Aorta (tissue), 5 donors: Measurements from ENCODE around the gene IRF5. TPM values are rescaled to one million over a fixed set of nuclear protein-coding genes. Genes with fewer than 3 reads are reported as not detected.
A peak's percentile ranks its signal among the peaks of the same experiment; 100 is the strongest.

ENCODE experiments used
- ATAC-seq: fragments of 200-7000 bp; cut with Tn5 transposase; one replicate; pipeline ENCODE4 v1.9.1; 2022; ENCODE audit warnings: moderate library complexity; ENCODE audit not compliant: low FRiP score
- DNase-seq, 2 donors: peaks; one replicate each; pipeline ENCODE4 v3.0.0-alpha.2; 2020
- H3K27ac ChIP-seq, 2 donors: one replicate each; pipeline ENCODE4 v1.5.1; 2013; ENCODE audit warnings: low read length in 2 of 2, mild to moderate bottlenecking in 2 of 2, moderate library complexity in 2 of 2, control low read depth in 1 of 2, inconsistent platforms in 1 of 2, low read depth in 1 of 2
- H3K27me3 ChIP-seq, 2 donors: one replicate each; pipeline ENCODE4 v1.6.1; 2013; ENCODE audit warnings: control low read depth in 1 of 2, low read length in 1 of 2, mild to moderate bottlenecking in 1 of 2, moderate library complexity in 1 of 2; ENCODE audit not compliant: insufficient read depth in 2 of 2, control insufficient read depth in 1 of 2
- H3K36me3 ChIP-seq, 2 donors: one replicate each; pipeline ENCODE4 v1.6.1; 2013; ENCODE audit warnings: control low read depth in 1 of 2, low read length in 1 of 2, mild to moderate bottlenecking in 1 of 2; ENCODE audit not compliant: insufficient read depth in 2 of 2, control insufficient read depth in 1 of 2
- H3K4me1 ChIP-seq, 2 donors: one replicate each; pipeline ENCODE4 v1.6.1; 2013; ENCODE audit warnings: low read length in 2 of 2, control low read depth in 1 of 2, mild to moderate bottlenecking in 1 of 2, moderate library complexity in 1 of 2; ENCODE audit not compliant: insufficient read depth in 2 of 2, control insufficient read depth in 1 of 2
- H3K4me3 ChIP-seq, 2 donors: one replicate each; pipeline ENCODE4 v1.5.1; 2013; ENCODE audit warnings: low read length in 2 of 2, control low read depth in 1 of 2, mild to moderate bottlenecking in 1 of 2
- H3K9me3 ChIP-seq: one replicate; pipeline ENCODE4 v1.6.1; 2013; ENCODE audit warnings: mild to moderate bottlenecking, low read length; ENCODE audit not compliant: control insufficient read depth
- WGBS, 2 donors: extraction: QIAGEN DNeasy Blood & Tissue Kit; methylation state at CpG; one replicate each; pipeline ENCODE4 v1.1.7; 2013; 5-methylcytosine and 5-hydroxymethylcytosine counted together
- intact Hi-C, 2 donors: fragments of 100-400 bp; cut with DNase I; formaldehyde crosslinking; loops; one replicate each; pipeline versions ENCODE4 v1.14.2 to v1.15.0; 2022
- polyA plus RNA-seq, 2 donors: library from polyadenylated mRNA; stranded (reverse); fragments of 200-250 nt; gene quantifications; one replicate each; pipeline ENCODE4 v1.2.3, GENCODE V29; 2013
- total RNA-seq, 2 donors: library from RNA; stranded (reverse); fragmentation: NEBNext Ultra II Directional; extraction: Animal tissue kit (Norgen Biotek cat#: 25700); gene quantifications; one replicate each; pipeline ENCODE4 v1.2.1, GENCODE V29; 2021
- donor health status: healthy with polysubstance abuse.
- donor health status: Bipolar disorder and iron deficiency.
- donor health status: DM: no; HTN: no; CAD: no.
- donor health status: DM: no; HTN: no; CAD: no.
- donor health status: DM: yes; HTN: yes; CAD: no.

Gene IRF5
- total and polyA plus RNA-seq, 4 donors, result 4.0 to 15.5 (median 8.7) TPM

DNA sequence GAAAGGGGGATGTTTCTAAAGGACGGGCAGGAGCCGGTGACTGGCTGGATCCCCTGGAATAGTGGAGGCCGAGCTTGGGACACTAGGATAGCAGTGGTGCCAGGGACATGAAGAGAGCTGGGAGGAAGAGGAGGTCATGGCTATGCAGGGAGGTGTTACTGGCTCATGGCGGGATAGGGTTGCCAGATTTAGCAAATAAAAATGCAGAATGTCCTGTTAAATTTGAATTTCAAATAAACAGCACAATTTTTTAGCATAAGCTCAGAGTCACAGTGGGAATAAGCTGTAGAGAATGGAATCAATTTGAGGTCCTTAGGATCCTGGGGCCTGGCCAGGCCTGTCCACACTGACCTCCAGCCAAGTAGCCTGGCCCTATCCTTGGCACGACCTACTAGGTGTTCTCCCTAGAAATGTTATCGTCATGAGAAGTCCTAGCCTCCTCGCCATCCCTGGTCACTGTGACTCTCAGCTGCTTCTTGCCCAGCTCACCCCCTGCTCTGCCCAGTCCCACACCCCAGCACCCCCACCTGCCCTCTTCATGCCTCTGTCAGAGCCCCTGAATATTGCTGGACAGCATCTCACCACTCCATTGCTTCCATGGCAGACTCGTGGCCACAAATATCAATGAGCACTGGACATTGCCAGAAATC, 19.6 kb upstream of the IRF5 start:
- no peak overlapping the region for H3K27ac ChIP-seq
- WGBS, 2 donors, result 85 to 91% methylated on average over 8 of the region's 8 CpGs
- DNase-seq (no peak), ATAC-seq (no peak)
- intact Hi-C loops, result no loop called here
- H3K36me3 ChIP-seq, result no peaks in the 10 kb centered on the region
- no peaks in the 10 kb centered on the region for H3K9me3 ChIP-seq
- H3K4me1 ChIP-seq, result no peaks in the 10 kb centered on the region
- no peak overlapping the region for H3K4me3 ChIP-seq
- no peaks in the 10 kb centered on the region for H3K27me3 ChIP-seq

- DNase-seq (no peak), ATAC-seq (no peak)
- Histone ChIP-seq H3K27me3 (no peaks in the 10 kb centered on the region), H3K4me1 (no peaks in the 10 kb centered on the region), H3K27ac (no peak overlapping the region), H3K4me3 (no peak overlapping the region), H3K36me3 (no peaks in the 10 kb centered on the region), H3K9me3 (no peaks in the 10 kb centered on the region)
- WGBS, 2 donors, result 76 to 77% methylated on average over 6 of the region's 6 CpGs
- intact Hi-C loops, result no loop called here
These were observed 18.5 kb upstream of the IRF5 start for GRCh38 chr7:128919241-128919640.

GRCh38 chr7:128919881-128920799, 17.6 kb upstream of the IRF5 start:
- intact Hi-C loops, result no loop called here
- H3K27me3 ChIP-seq, result no peaks in the 10 kb centered on the region
- H3K36me3 ChIP-seq, result no peaks in the 10 kb centered on the region
- no peak overlapping the region for H3K4me3 ChIP-seq
- WGBS, 2 donors, result 51 to 60% methylated on average over 14 of the region's 14 CpGs
- no peak for ATAC-seq
- no peaks in the 10 kb centered on the region for H3K4me1 ChIP-seq
- H3K9me3 ChIP-seq, result no peaks in the 10 kb centered on the region
- H3K27ac ChIP-seq, result no peak overlapping the region
- DNase-seq, result no peak

- WGBS, 2 donors, result 36 to 42% methylated on average over 13 of the region's 13 CpGs
- Histone ChIP-seq H3K4me1 (no peaks in the 10 kb centered on the region), H3K9me3 (no peaks in the 10 kb centered on the region), H3K27me3 (no peaks in the 10 kb centered on the region), H3K36me3 (no peaks in the 10 kb centered on the region), H3K27ac (no peak overlapping the region), H3K4me3 (no peak overlapping the region)
- peak in 1 of 2 donors; percentile 10 for DNase-seq
- intact Hi-C loops, result no loop called here
- no peak for ATAC-seq
These were observed 16.7 kb upstream of the IRF5 start for GRCh38 chr7:128920913-128921582.

DNA sequence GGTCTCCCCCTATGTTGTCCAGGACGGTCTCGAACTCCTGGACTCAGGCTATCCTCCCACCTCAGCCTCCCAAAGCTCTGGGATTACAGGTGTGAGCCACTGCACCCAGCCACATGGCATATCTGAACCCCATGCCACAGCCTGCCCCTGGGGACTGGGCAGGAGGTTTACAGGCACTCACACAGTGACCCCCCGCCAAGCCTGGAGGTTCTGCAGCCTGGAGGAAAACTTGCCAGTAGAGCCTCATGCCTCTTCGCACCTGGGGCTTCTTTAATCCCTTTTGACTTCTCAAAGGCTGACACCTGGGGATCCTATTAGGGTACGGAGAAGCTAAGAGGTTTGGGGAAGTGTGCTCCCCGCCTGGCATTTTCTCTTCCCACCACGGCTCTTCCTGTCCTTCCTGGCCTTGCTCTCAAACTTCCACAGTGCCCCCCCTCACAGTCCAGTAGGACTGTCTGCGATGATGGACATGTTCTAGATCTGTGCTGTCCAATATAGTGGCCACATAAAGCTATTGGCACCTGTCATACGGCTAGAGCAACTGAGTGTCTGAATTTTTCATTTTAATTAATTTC, 15.8 kb upstream of the IRF5 start:
- intact Hi-C loops, result no loop called here
- 75 to 77% methylated on average over 9 of the region's 9 CpGs for WGBS, 2 donors
- DNase-seq, result no peak
- H3K27me3 ChIP-seq, result no peaks in the 10 kb centered on the region
- ATAC-seq, result no peak
- H3K36me3 ChIP-seq, result no peaks in the 10 kb centered on the region
- no peak overlapping the region for H3K27ac ChIP-seq
- no peaks in the 10 kb centered on the region for H3K9me3 ChIP-seq
- H3K4me1 ChIP-seq, result no peaks in the 10 kb centered on the region
- H3K4me3 ChIP-seq, result no peak overlapping the region

GRCh38 chr7:128922496-128923410, 15.0 kb upstream of the IRF5 start:
- Histone ChIP-seq H3K4me1 (no peaks in the 10 kb centered on the region), H3K36me3 (no peaks in the 10 kb centered on the region), H3K27ac (no peak overlapping the region), H3K4me3 (no peak overlapping the region), H3K27me3 (no peaks in the 10 kb centered on the region), H3K9me3 (no peaks in the 10 kb centered on the region)
- 76 to 81% methylated on average over 16 of the region's 16 CpGs for WGBS, 2 donors
- ATAC-seq (no peak), DNase-seq (peak in 1 of 2 donors; percentile 34)
- intact Hi-C loops, result no loop called here

DNA sequence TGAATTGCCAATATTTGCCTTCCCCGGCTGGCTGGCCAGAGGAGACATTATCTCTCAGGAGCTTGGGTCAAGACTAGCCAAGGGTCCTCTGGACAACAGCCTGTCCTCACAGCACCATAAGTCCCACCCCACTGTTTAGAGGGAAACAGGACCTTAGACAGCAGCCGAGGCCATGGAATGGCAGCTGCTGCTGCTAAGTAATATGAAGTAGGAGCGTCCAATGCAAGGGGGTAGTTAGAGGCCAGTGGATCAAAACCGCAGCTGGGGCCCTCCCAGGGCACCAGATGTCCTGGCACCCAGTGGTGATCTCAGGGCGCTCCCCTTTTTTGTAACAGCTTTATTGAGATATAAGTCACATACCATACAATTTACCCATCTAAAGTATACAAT, 14.3 kb upstream of the IRF5 start:
- no peak for ATAC-seq

More for the DNA sequence above, 14.3 kb upstream of the IRF5 start:
- no peaks in the 10 kb centered on the region for H3K4me1 ChIP-seq
- no peaks in the 10 kb centered on the region for H3K27me3 ChIP-seq
- H3K27ac ChIP-seq, result no peak overlapping the region
- intact Hi-C loops, result no loop called here
- peak in 1 of 2 donors; percentile 23 for DNase-seq
- H3K4me3 ChIP-seq, result no peak overlapping the region
- no peaks in the 10 kb centered on the region for H3K36me3 ChIP-seq
- no peaks in the 10 kb centered on the region for H3K9me3 ChIP-seq
- 76 to 78% methylated on average over 5 of the region's 5 CpGs for WGBS, 2 donors
